ENCODE measurements around the gene PTPN1. TPM values are rescaled to one million over a fixed set of nuclear protein-coding genes. Genes with fewer than 3 reads are reported as not detected.

Gene PTPN1
- total and polyA plus RNA-seq, 2 donors (not counting 1 experiment from before 2014, with no cell fraction given): 20.0 to 28.7 TPM

- DNase-seq (ENCODE audit: low read depth in 2 of 2): peak; percentile 55 to 68
These were observed 42.3 kb upstream of the PTPN1 start for GRCh38 chr20:50467718-50468356.

GRCh38 chr20:50468378-50468798 lies 41.8 kb upstream of the PTPN1 start:
- Histone ChIP-seq H3K79me2 (ENCODE audit: control insufficient read depth, insufficient read depth, low read length) (no peaks in the 10 kb centered on the region), H3K4me1 (ENCODE audit: control insufficient read depth, extremely low read depth, insufficient read depth, low read length) (no peaks in the 10 kb centered on the region), H2AFZ (ENCODE audit: low read length) (peak overlapping the region; percentile 23), H3K27me3 (ENCODE audit: control insufficient read depth, insufficient read depth, low read length) (no peaks in the 10 kb centered on the region), H3K27ac (ENCODE audit: insufficient read depth, low read length) (no peak overlapping the region), H4K20me1 (ENCODE audit: control insufficient read depth, extremely low read depth, insufficient read depth, low read length) (no peaks in the 10 kb centered on the region), H3K4me3 (replicated peaks in 1 of 4; ENCODE audit: control extremely low read depth in 1 of 4, insufficient read depth in 1 of 4, low read depth in 3 of 4, low read length in 4 of 4) (no peak overlapping the region), H3K36me3 (ENCODE audit: control insufficient read depth, insufficient read depth, low read length) (no peaks in the 10 kb centered on the region), H3K9me3 (ENCODE audit: control insufficient read depth, insufficient read depth, low read depth, low read length) (no peaks in the 10 kb centered on the region), H3K4me2 (ENCODE audit: extremely low read depth, insufficient read depth, low read length) (no peak overlapping the region), H3K9ac (ENCODE audit: insufficient read depth, low read length) (no peak overlapping the region)
- TF ChIP-seq CTCF (conservative IDR thresholded peaks at IDR 0.05 in 1 of 2, IDR thresholded peaks at IDR 0.05 in 1 of 2; ENCODE audit: low read depth in 1 of 2, low read length in 2 of 2): no peak
- TF ChIP-seq EZH2 (IDR thresholded peaks at IDR 0.05; ENCODE audit: low read length, missing control alignments): no peak
- DNase-seq (ENCODE audit: low read depth in 2 of 2): no peak

More at GRCh38 chr20:50467718-50468356, 42.3 kb upstream of the PTPN1 start:
- Histone ChIP-seq H3K79me2 (ENCODE audit: control insufficient read depth, insufficient read depth, low read length) (no peaks in the 10 kb centered on the region), H3K36me3 (ENCODE audit: control insufficient read depth, insufficient read depth, low read length) (no peaks in the 10 kb centered on the region), H3K4me2 (ENCODE audit: extremely low read depth, insufficient read depth, low read length) (no peak overlapping the region), H4K20me1 (ENCODE audit: control insufficient read depth, extremely low read depth, insufficient read depth, low read length) (no peaks in the 10 kb centered on the region), H3K4me1 (ENCODE audit: control insufficient read depth, extremely low read depth, insufficient read depth, low read length) (no peaks in the 10 kb centered on the region), H3K4me3 (replicated peaks in 1 of 4; ENCODE audit: control extremely low read depth in 1 of 4, insufficient read depth in 1 of 4, low read depth in 3 of 4, low read length in 4 of 4) (no peak overlapping the region), H2AFZ (ENCODE audit: low read length) (no peak overlapping the region), H3K9me3 (ENCODE audit: control insufficient read depth, insufficient read depth, low read depth, low read length) (no peaks in the 10 kb centered on the region), H3K9ac (ENCODE audit: insufficient read depth, low read length) (no peak overlapping the region), H3K27ac (ENCODE audit: insufficient read depth, low read length) (no peak overlapping the region), H3K27me3 (ENCODE audit: control insufficient read depth, insufficient read depth, low read length) (no peaks in the 10 kb centered on the region)
- TF ChIP-seq EZH2 (IDR thresholded peaks at IDR 0.05; ENCODE audit: low read length, missing control alignments): no peak
- no peak for TF ChIP-seq CTCF (conservative IDR thresholded peaks at IDR 0.05 in 1 of 2, IDR thresholded peaks at IDR 0.05 in 1 of 2; ENCODE audit: low read depth in 1 of 2, low read length in 2 of 2)

- Histone ChIP-seq H2AFZ (ENCODE audit: low read length) (no peak overlapping the region), H3K4me1 (ENCODE audit: control insufficient read depth, extremely low read depth, insufficient read depth, low read length) (no peaks in the 10 kb centered on the region), H3K36me3 (ENCODE audit: control insufficient read depth, insufficient read depth, low read length) (no peaks in the 10 kb centered on the region), H3K4me3 (replicated peaks in 1 of 4; ENCODE audit: control extremely low read depth in 1 of 4, insufficient read depth in 1 of 4, low read depth in 3 of 4, low read length in 4 of 4) (no peak overlapping the region), H3K9ac (ENCODE audit: insufficient read depth, low read length) (no peak overlapping the region), H3K4me2 (ENCODE audit: extremely low read depth, insufficient read depth, low read length) (no peak overlapping the region), H3K9me3 (ENCODE audit: control insufficient read depth, insufficient read depth, low read depth, low read length) (no peaks in the 10 kb centered on the region), H3K79me2 (ENCODE audit: control insufficient read depth, insufficient read depth, low read length) (no peaks in the 10 kb centered on the region), H4K20me1 (ENCODE audit: control insufficient read depth, extremely low read depth, insufficient read depth, low read length) (no peaks in the 10 kb centered on the region), H3K27me3 (ENCODE audit: control insufficient read depth, insufficient read depth, low read length) (no peaks in the 10 kb centered on the region), H3K27ac (ENCODE audit: insufficient read depth, low read length) (no peak overlapping the region)
- no peak for TF ChIP-seq EZH2 (IDR thresholded peaks at IDR 0.05; ENCODE audit: low read length, missing control alignments)
- no peak for TF ChIP-seq CTCF (conservative IDR thresholded peaks at IDR 0.05 in 1 of 2, IDR thresholded peaks at IDR 0.05 in 1 of 2; ENCODE audit: low read depth in 1 of 2, low read length in 2 of 2)
- no peak for DNase-seq (ENCODE audit: low read depth in 2 of 2)
These were observed 40.9 kb upstream of the PTPN1 start for GRCh38 chr20:50469176-50469723.
